Thyroid gland (tissue), 4 donors: ENCODE results near the gene TACO1. TPM values are rescaled to one million over a fixed set of nuclear protein-coding genes. Genes with fewer than 3 reads are reported as not detected.

Experiments used
- DNase-seq, 2 donors: peaks; one replicate each; pipeline ENCODE4 v3.0.0-alpha.2; 2019
- H3K27ac ChIP-seq, 3 donors: fragments of 200-600 bp; sonication (generic); 1 replicate in 2 of 3; 2 replicates in 1 of 3; pipeline ENCODE4 v1.5.1; 2016 to 2019; ENCODE audit warnings: mild to moderate bottlenecking in 1 of 3, moderate library complexity in 1 of 3
- H3K27me3 ChIP-seq: fragments of 200-600 bp; sonication (generic); one replicate; pipeline ENCODE4 v1.5.1; 2019
- H3K36me3 ChIP-seq, 2 donors: fragments of 200-600 bp; sonication (generic); one replicate each; pipeline ENCODE4 v1.5.1; 2016 to 2019
- H3K4me1 ChIP-seq, 2 donors: fragments of 200-600 bp; sonication (generic); one replicate each; pipeline ENCODE4 v1.5.1; 2017 to 2019
- H3K4me3 ChIP-seq, 3 donors: fragments of 200-600 bp; sonication (generic); replicated peaks in 1 of 3; 1 replicate in 2 of 3; 2 replicates in 1 of 3; pipeline ENCODE4 v1.5.1; 2016; ENCODE audit warnings: mild to moderate bottlenecking in 1 of 3
- H3K9me3 ChIP-seq: fragments of 200-600 bp; sonication (generic); one replicate; pipeline ENCODE4 v1.5.1; 2017
- CTCF ChIP-seq, 6 experiments: fragments of 200-600 bp in 3 of 6; fragments of 450-650 bp in 3 of 6; sonication (generic) in 3 of 6; IDR thresholded peaks; one replicate each; pipeline ENCODE4 v1.5.1; 2016 to 2019; ENCODE audit warnings: antibody characterized with exemption in 6 of 6, mild to moderate bottlenecking in 2 of 6, inconsistent platforms in 1 of 6, moderate library complexity in 1 of 6
- POLR2A ChIP-seq, 2 donors: fragments of 450-650 bp; IDR thresholded peaks; one replicate each; pipeline ENCODE4 v1.6.1; 2017; ENCODE audit warnings: antibody characterized with exemption in 2 of 2, mild to moderate bottlenecking in 2 of 2, moderate library complexity in 1 of 2
- WGBS, 2 donors: methylation state at CpG; one replicate each; pipeline ENCODE4 v1.1.5; 2017; 5-methylcytosine and 5-hydroxymethylcytosine counted together
- intact Hi-C: fragments of 100-400 bp; cut with DNase I; formaldehyde crosslinking; loops from one replicate; pipeline ENCODE4 v1.15.1; 2023
- total RNA-seq, 4 donors: library from RNA; depleted of rRNA; stranded (reverse); fragments of >200 nt; gene quantifications; one replicate each; pipeline ENCODE4 v1.2.3, GENCODE V29; 2016

TACO1 gene
- total RNA-seq, 4 donors from 2014 or later: 15.3 to 17.1 (median 16.0) TPM

GRCh38 chr17:63647065-63647725 lies 46.5 kb downstream of the TACO1 start:
- H3K27ac ChIP-seq: no peak overlapping the region
- no peaks in the 10 kb centered on the region for H3K27me3 ChIP-seq
- no peak for TF ChIP-seq CTCF (IDR thresholded peaks at IDR 0.05)
- TF ChIP-seq POLR2A (IDR thresholded peaks at IDR 0.05): no peak
- H3K4me1 ChIP-seq: no peaks in the 10 kb centered on the region
- intact Hi-C loops: no loop called here
- H3K36me3 ChIP-seq: peaks cover 0 to 5% of the 10 kb centered on the region in 2 donors
- no peaks in the 10 kb centered on the region for H3K9me3 ChIP-seq
- H3K4me3 ChIP-seq: no peak overlapping the region
- WGBS, 2 donors: 86 to 91% methylated on average over 4 of the region's 4 CpGs
- no peak for DNase-seq

GRCh38 chr17:63647936-63648335 lies 47.2 kb downstream of the TACO1 start:
- H3K27ac ChIP-seq: no peak overlapping the region
- no peak overlapping the region for H3K4me3 ChIP-seq
- H3K9me3 ChIP-seq: no peaks in the 10 kb centered on the region
- peaks cover 6 to 8% of the 10 kb centered on the region in 2 donors for H3K36me3 ChIP-seq
- no peak for DNase-seq
- TF ChIP-seq CTCF (IDR thresholded peaks at IDR 0.05) (no peak), POLR2A (IDR thresholded peaks at IDR 0.05) (no peak)
- no peaks in the 10 kb centered on the region for H3K27me3 ChIP-seq
- H3K4me1 ChIP-seq: no peaks in the 10 kb centered on the region
- intact Hi-C loops: no loop called here

- intact Hi-C loops: no loop called here
- H3K4me3 ChIP-seq: no peak overlapping the region
Observed at GRCh38 chr17:63649813-63650212, 49.1 kb downstream of the TACO1 start.

GRCh38 chr17:63652106-63652505 lies 51.4 kb downstream of the TACO1 start:
- peaks cover 0 to 5% of the 10 kb centered on the region in 2 donors for H3K4me1 ChIP-seq
- DNase-seq: no peak
- 77 to 84% methylated on average over 3 of the region's 3 CpGs for WGBS, 2 donors
- H3K27ac ChIP-seq: no peak overlapping the region
- intact Hi-C loops: no loop called here
- no peaks in the 10 kb centered on the region for H3K9me3 ChIP-seq
- H3K4me3 ChIP-seq: no peak overlapping the region
- H3K36me3 ChIP-seq: peaks cover 7 to 9% of the 10 kb centered on the region in 2 donors
- H3K27me3 ChIP-seq: no peaks in the 10 kb centered on the region
- no peak for TF ChIP-seq CTCF (IDR thresholded peaks at IDR 0.05)
- TF ChIP-seq POLR2A (IDR thresholded peaks at IDR 0.05): no peak

More at GRCh38 chr17:63649813-63650212, 49.1 kb downstream of the TACO1 start:
- Histone ChIP-seq H3K27me3 (no peaks in the 10 kb centered on the region), H3K4me1 (peaks cover 0 to 4% of the 10 kb centered on the region in 2 donors), H3K36me3 (peaks cover 7 to 12% of the 10 kb centered on the region in 2 donors), H3K27ac (no peak overlapping the region), H3K9me3 (no peaks in the 10 kb centered on the region)
- DNase-seq: no peak
- TF ChIP-seq CTCF (IDR thresholded peaks at IDR 0.05) (no peak), POLR2A (IDR thresholded peaks at IDR 0.05) (no peak)
- WGBS, 2 donors: 91 to 100% methylated on average over 1 of the region's 1 CpG

GRCh38 chr17:63653050-63653449 lies 52.4 kb downstream of the TACO1 start:
- no peak for TF ChIP-seq CTCF (IDR thresholded peaks at IDR 0.05)
- Histone ChIP-seq H3K9me3 (no peaks in the 10 kb centered on the region), H3K4me3 (no peak overlapping the region), H3K36me3 (peaks cover 6 to 7% of the 10 kb centered on the region in 2 donors), H3K27ac (no peak overlapping the region), H3K4me1 (peaks cover 1 to 12% of the 10 kb centered on the region in 2 donors), H3K27me3 (no peaks in the 10 kb centered on the region)
- WGBS, 2 donors: 58 to 81% methylated on average over 2 of the region's 2 CpGs
- intact Hi-C loops: no loop called here
- no peak for DNase-seq
